NCI-H128 (cell line): ENCODE data around the gene BBS1.

Experiments
- DNase-seq: peaks from one replicate; lab custom pipeline; 2025; ENCODE audit not compliant: unreplicated experiment; lab: John Stamatoyannopoulos, UW

The BBS1 gene

GRCh38 chr11:66477263-66478201 is 32.9 kb upstream of the BBS1 start:
- DNase-seq = no peak

GRCh38 chr11:66478729-66479393 is 31.6 kb upstream of the BBS1 start:
- DNase-seq = no peak

- DNase-seq = peak; percentile 71
These were observed 30.9 kb upstream of the BBS1 start for GRCh38 chr11:66479394-66480116.

- DNase-seq = peak; percentile 95
These were observed 30.1 kb upstream of the BBS1 start, which contains the start of gene DPP3 for GRCh38 chr11:66480117-66480938. Gene DPP3 (plus strand): TSS chr11:66480434. CDS start chr11:66482201, 1,767 bp downstream.

GRCh38 chr11:66484806-66485380 is 25.5 kb upstream of the BBS1 start:
- no peak for DNase-seq

- no peak for DNase-seq
These were observed 21.5 kb upstream of the BBS1 start for GRCh38 chr11:66488957-66489356.

GRCh38 chr11:66489636-66490035 is 20.8 kb upstream of the BBS1 start:
- no peak for DNase-seq

- no peak for DNase-seq
These were observed 19.0 kb upstream of the BBS1 start for GRCh38 chr11:66491315-66491935.

GRCh38 chr11:66492161-66492865 is 18.1 kb upstream of the BBS1 start:
- no peak for DNase-seq

GRCh38 chr11:66493130-66493529 is 17.3 kb upstream of the BBS1 start:
- DNase-seq = no peak

GRCh38 chr11:66494458-66494857 is 16.0 kb upstream of the BBS1 start:
- DNase-seq = no peak

- DNase-seq = no peak
These were observed 15.5 kb upstream of the BBS1 start for GRCh38 chr11:66494935-66495334.

GRCh38 chr11:66495401-66495854 is 15.0 kb upstream of the BBS1 start:
- no peak for DNase-seq

- no peak for DNase-seq
These were observed 13.2 kb upstream of the BBS1 start for GRCh38 chr11:66497206-66497605.

GRCh38 chr11:66498506-66498905 is 11.9 kb upstream of the BBS1 start:
- no peak for DNase-seq

GRCh38 chr11:66505276-66505816 is 5.1 kb upstream of the BBS1 start:
- no peak for DNase-seq

GRCh38 chr11:66509131-66509561 is 1.3 kb upstream of the BBS1 start:
- DNase-seq = no peak

GRCh38 chr11:66510990-66511339 is 530 bp downstream of the BBS1 start:
- no peak for DNase-seq

GRCh38 chr11:66523611-66524010 is 13.2 kb downstream of the BBS1 start:
- no peak for DNase-seq
